Hindlimb muscle (tissue), 1 donor: ENCODE measurements around the gene OLFML2B. TPM values are rescaled to one million over a fixed set of nuclear protein-coding genes. Genes with fewer than 3 reads are reported as not detected.
"Not testable (repeated sequence)": the region's sequence is repeated elsewhere in the genome, so short reads cannot be mapped to it uniquely, and the experiment has no call there.

Experiments
- DNase-seq: peaks from one replicate; pipeline ENCODE4 v3.0.0-alpha.2; 2013
- polyA plus RNA-seq: library from polyadenylated mRNA; unstranded; fragments of 120-200 nt; gene quantifications from one replicate; pipeline ENCODE4 v1.2.1, GENCODE V29; 2013; ENCODE audit not compliant: insufficient read length

Gene OLFML2B
- polyA plus RNA-seq, result 85.0 TPM

- peak; percentile 81 for DNase-seq
These were observed at the start of gene OLFML2B for GRCh38 chr1:162023547-162024501. Gene OLFML2B, minus strand, starts transcription at chr1:162023869. Its CDS starts 439 bp downstream, at chr1:162023430.

GRCh38 chr1:162072740-162073139 lies 49.1 kb upstream of the OLFML2B start:
- no peak for DNase-seq

- DNase-seq, result no peak
These were observed 47.2 kb upstream of the OLFML2B start for GRCh38 chr1:162070825-162071224.

GRCh38 chr1:162070094-162070748 lies 46.6 kb upstream of the OLFML2B start:
- DNase-seq, result no peak

- DNase-seq, result peak; percentile 71
These were observed 45.8 kb upstream of the OLFML2B start, which contains the start of gene NOS1AP for GRCh38 chr1:162069334-162070093. Gene NOS1AP, plus strand, starts transcription at chr1:162069691. Its CDS starts 487 bp downstream, at chr1:162070178.

DNA sequence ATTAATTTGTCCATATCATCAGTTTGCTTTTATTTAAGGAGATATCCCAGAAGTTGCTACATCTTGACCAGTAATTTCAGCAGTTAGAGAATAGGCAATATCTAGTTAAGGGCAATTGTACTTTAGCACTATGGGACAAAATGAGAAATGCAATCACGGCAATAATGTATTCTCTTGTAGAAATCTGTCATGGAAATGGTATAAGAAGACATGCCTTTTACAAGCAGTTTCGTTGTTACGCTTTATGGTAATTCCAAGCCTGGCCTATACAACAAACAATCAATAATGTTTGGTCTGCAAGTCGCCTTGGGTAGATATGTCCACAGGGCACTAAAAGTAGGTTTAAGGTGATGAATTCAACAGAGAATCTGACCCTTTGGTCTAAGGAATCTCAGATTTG lies 44.6 kb upstream of the OLFML2B start:
- DNase-seq, result no peak

DNA sequence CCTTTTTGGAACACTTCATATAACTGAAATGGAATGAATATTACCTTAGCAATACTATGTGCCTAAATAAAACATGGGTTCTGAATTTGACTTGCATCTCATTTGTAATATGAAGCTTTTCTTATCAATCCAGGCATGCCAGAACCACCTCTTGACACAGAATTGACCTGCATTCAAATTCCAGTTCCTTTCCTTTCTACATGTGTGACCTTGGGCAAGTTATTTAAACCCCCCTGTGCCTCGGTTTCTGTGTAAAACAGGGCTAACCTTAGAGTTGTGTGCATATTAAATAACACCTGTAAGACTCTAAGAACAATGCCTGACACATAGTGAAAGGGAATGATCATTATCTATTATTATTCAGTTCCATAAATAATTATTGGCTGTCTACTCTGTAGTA lies 43.8 kb upstream of the OLFML2B start:
- no peak for DNase-seq

DNA sequence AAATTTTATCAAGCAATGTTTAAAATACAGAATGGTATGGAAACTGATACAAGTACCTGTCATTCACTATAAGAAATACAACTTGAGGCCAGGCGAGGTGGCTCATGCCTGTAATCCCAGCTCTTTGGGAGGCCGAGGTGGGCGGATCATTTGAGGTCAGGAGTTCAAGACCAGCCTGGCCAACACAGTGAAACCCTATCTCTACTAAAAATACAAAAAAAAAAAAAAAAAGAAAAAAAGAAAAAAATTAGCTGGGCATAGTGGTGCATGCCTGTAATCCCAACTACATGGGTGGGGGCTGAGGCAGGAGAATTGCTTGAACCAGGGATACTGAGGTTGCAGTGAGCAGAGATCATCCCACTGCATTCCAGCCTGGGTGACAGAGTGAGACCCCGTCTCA lies 43.2 kb upstream of the OLFML2B start:
- DNase-seq, result not testable (repeated sequence)

- DNase-seq, result no peak
These were observed 41.3 kb upstream of the OLFML2B start for GRCh38 chr1:162065016-162065415.

DNA sequence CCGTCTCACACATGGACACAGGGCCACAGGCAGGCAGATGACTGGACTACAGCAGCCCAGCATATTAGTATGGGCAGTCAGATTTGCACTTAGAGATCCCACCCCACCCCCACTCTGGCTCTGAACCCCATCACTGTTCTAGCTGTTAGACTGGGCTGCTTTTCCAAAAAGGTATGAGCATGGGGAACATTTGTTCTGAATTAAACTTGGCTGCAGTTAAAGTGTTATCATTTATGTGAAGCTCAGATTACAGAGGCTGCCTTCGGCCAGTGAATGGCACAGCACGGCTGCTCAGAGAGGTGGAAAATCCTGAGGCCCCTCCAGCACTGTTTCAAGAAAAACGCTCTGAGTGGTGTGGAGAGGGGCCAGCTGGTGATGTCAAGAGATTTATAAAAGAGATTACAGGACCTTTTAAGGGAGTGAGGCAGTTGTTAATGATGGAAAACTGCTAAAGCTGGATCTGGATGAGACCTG lies 38.9 kb upstream of the OLFML2B start:
- DNase-seq, result no peak

GRCh38 chr1:162060314-162060713 lies 36.6 kb upstream of the OLFML2B start:
- no peak for DNase-seq

GRCh38 chr1:162059721-162060120 lies 36.1 kb upstream of the OLFML2B start:
- no peak for DNase-seq

DNA sequence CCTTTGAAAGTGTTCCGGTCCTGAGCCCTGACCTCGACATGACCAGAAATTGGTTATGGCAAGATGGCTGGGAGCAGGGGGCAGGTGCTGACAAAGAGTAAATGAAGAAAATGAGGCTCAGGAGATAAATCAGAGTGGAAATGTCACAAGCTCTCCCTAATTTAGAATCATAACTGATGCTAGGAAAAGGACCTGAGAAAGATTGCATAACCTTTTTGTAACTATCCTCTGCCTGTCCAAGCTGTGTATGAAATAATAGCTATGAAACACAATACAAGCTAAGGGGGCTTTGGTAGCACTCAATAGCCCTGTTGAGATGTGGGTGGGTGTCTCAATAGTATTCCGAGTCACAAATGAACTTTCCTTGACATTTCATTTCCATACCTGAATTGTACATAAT lies 32.9 kb upstream of the OLFML2B start:
- no peak for DNase-seq

GRCh38 chr1:162056043-162056442 lies 32.4 kb upstream of the OLFML2B start:
- DNase-seq, result peak; percentile 50

DNA sequence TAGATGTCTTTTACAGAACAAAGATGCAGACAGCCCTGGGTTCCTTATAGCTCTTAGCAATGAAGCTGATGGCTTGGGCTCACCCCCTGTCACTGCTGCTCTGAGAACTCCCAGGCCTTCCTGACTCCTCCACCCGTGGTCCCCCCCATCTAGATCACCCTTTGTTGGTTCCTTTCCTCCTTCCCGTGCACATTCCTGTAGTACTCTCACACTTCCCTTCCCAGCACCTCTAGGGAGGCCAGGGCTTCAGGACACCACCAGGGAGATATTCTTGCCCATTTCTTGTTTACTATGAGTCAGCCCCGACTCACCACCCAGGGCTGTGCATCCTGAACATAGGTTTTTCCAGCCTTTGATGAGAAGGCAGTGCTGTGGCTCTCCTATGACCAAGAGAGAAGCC lies 31.4 kb upstream of the OLFML2B start:
- no peak for DNase-seq

GRCh38 chr1:162053949-162054348 lies 30.3 kb upstream of the OLFML2B start:
- DNase-seq, result not testable (repeated sequence)

DNA sequence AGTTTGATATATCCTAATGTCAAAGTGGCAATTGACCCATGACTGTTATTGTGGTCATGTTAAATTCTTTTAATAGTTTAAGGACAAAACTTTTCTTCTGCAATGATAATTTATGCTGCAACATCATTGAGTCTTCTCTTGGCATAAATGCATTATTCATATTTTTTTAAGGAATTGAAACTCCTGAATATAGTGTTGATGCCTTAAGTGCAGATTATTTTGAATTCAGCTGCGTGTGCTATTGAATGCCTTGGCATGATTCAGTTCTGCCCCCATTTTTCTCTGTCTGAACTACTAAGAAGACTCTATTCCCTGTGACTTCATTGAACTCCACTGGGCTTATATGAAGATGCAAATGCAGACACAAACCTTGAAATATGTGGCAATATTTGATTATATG lies 23.3 kb upstream of the OLFML2B start:
- no peak for DNase-seq

DNA sequence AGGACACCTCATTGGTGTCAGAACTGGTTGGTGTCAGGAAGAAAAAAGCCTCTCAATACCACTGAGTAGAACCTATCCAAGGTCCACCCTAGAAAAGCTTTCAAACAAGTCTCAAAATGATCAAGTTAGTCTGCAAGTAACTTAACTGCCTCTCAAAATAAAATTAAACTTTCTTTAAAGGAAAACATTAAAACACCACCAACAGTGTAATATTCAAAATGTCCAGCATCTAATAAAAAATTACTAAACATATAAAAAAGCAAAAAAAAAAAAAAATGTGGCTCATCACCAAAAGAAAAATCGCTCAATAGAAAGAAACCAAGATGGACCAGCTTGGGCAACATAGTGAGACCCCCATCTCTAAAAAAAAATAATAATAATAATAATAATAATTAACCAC lies 18.7 kb upstream of the OLFML2B start:
- no peak for DNase-seq

DNA sequence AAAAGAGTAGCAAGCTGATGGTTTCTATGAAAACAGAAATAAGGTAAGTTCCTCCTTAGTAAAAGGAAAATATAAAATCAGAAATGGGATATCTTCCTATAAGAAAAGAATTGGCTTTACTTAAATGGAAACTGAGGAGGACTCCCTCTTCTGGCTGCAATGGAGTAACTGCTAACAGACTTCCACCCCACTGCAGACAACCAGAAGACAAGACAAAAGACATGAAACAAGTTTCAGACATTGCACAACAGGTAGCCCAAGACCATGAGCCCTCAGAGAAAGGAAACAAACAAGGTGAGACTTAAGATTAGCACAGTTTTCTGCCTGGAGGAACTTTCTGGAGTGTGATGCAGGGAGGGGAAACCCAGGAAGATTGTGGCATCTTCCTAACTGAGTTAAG lies 17.0 kb upstream of the OLFML2B start:
- DNase-seq, result no peak

DNA sequence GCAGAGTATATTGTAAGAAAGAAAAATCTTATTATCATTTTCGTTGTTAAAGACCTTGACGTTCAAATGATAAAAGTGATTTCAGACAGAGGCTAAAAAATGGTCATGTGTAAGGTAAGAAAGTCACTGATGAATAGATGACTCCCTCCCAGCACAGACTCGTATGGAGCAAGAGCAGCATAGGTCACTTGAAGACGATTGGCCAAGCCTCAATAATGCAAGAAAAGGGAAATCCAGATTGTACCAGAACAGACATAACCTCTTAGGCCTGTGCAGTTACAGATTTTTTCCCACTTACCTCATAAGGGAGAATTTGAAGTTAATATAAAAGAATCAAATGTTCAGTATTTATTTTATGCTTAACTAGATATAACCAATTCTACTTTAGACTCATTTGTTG lies 16.3 kb upstream of the OLFML2B start:
- DNase-seq, result no peak

GRCh38 chr1:162038624-162039023 lies 15.0 kb upstream of the OLFML2B start:
- DNase-seq, result no peak

DNA sequence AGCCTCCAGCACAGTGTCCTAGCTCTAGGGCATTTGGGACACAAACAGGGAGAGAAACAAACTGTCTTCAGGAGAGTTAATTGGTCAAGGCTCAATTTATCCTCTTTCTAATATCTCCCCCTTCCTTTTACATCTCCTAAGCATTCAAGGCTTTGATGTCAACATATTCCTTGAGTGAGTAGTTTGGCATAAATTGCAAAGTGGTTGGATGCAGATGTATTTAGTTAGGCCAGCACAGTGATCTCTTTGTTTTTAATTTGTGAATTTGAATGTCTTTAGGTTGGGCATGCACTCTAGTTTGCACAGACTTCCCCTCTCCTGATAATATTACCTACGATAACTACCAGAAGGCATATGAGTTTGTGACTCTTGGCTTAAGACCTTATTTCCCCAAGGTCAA lies 12.5 kb upstream of the OLFML2B start:
- no peak for DNase-seq

GRCh38 chr1:162035241-162035640 lies 11.6 kb upstream of the OLFML2B start:
- no peak for DNase-seq
